ENCODE measurements around the gene HTN1.

- TF ChIP-seq HSF1 (IDR thresholded peaks at IDR 0.05; ENCODE audit: low read depth, low read length) (no peak), CHD2 (IDR thresholded peaks at IDR 0.05; ENCODE audit: borderline replicate concordance, low read depth, low read length) (no peak), FOXM1 (IDR thresholded peaks at IDR 0.05; ENCODE audit: low read depth, low read length) (no peak), CTCF (IDR thresholded peaks at IDR 0.05 in 2 of 3, conservative IDR thresholded peaks at IDR 0.05 in 1 of 3; ENCODE audit: control insufficient read depth in 2 of 3, extremely low read depth in 1 of 3, insufficient read depth in 1 of 3, low read depth in 3 of 3, low read length in 3 of 3) (no peak), ZBTB33 (IDR thresholded peaks at IDR 0.05) (no peak), ZBTB11 (CRISPR knock-in tag; IDR thresholded peaks at IDR 0.05) (no peak), NFYA (IDR thresholded peaks at IDR 0.05; ENCODE audit: borderline replicate concordance, low read depth, low read length) (no peak), EZH2 (IDR thresholded peaks at IDR 0.05; ENCODE audit: borderline replicate concordance, control insufficient read depth, low read depth, low read length) (no peak), CREM (IDR thresholded peaks at IDR 0.05; ENCODE audit: low read depth) (no peak), BMI1 (IDR thresholded peaks at IDR 0.05; ENCODE audit: borderline replicate concordance) (no peak), ELK1 (IDR thresholded peaks at IDR 0.05; ENCODE audit: low read depth, low read length) (no peak), SP1 (IDR thresholded peaks at IDR 0.05; ENCODE audit: low read depth, low read length) (no peak), NFYB (IDR thresholded peaks at IDR 0.05; ENCODE audit: insufficient read depth, low read depth, low read length) (no peak)
Measured at GRCh38 chr4:70002507-70002906, 47.7 kb upstream of the HTN1 start.

All from GM12878 (cell line).